Stimulated activated effector memory CD8-positive, alpha-beta T cell treated with anti-CD3 and anti-CD28 coated beads, Interleukin-12 subunit alpha, Interleukin-12 subunit beta, amount 100 ng/mL, for 72 hours (primary cell): ENCODE measurements around the gene GRM7.

Source experiments
- ATAC-seq: fragments of 150-1000 bp; cut with Tn5 transposase; 2 replicates; pipeline ENCODE4 v1.10.0; 2021
- DNase-seq, 2 donors: peaks; one replicate each; pipeline ENCODE4 v3.0.0; 2021 to 2022; ENCODE audit warnings: low spot score in 2 of 2
- H3K27ac Mint-ChIP-seq: one replicate; pipeline ENCODE4 v1.8.0; 2022; ENCODE audit warnings: mild to moderate bottlenecking, mixed read lengths
- H3K36me3 Mint-ChIP-seq: one replicate; pipeline ENCODE4 v1.8.0; 2022; ENCODE audit warnings: mild to moderate bottlenecking, mixed read lengths
- H3K4me1 Mint-ChIP-seq: one replicate; pipeline ENCODE4 v1.8.0; 2022; ENCODE audit warnings: mixed read lengths
- H3K4me3 Mint-ChIP-seq: one replicate; pipeline ENCODE4 v1.8.0; 2022; ENCODE audit warnings: mild to moderate bottlenecking, mixed read lengths
- H3K9me3 Mint-ChIP-seq: one replicate; pipeline ENCODE4 v1.8.0; 2022; ENCODE audit warnings: mixed read lengths

GRM7 gene

GRCh38 chr3:7720649-7721297 is 859.9 kb downstream of the GRM7 start:
- ATAC-seq (no peak), DNase-seq (no peak)
- Mint-ChIP-seq H3K4me3 (no peak overlapping the region), H3K4me1 (no peaks in the 10 kb centered on the region), H3K36me3 (no peaks in the 10 kb centered on the region), H3K27ac (no peak overlapping the region), H3K9me3 (no peaks in the 10 kb centered on the region)

GRCh38 chr3:7721869-7722268 is 861.0 kb downstream of the GRM7 start:
- Mint-ChIP-seq H3K4me3 (no peak overlapping the region), H3K4me1 (no peaks in the 10 kb centered on the region)

GRCh38 chr3:7728566-7729519 is 867.9 kb downstream of the GRM7 start:
- Mint-ChIP-seq H3K9me3 (no peaks in the 10 kb centered on the region), H3K4me3 (no peak overlapping the region), H3K4me1 (no peaks in the 10 kb centered on the region), H3K27ac (no peak overlapping the region), H3K36me3 (no peaks in the 10 kb centered on the region)
- no peak for ATAC-seq
- DNase-seq = no peak

More at GRCh38 chr3:7721869-7722268, 861.0 kb downstream of the GRM7 start:
- Mint-ChIP-seq H3K27ac (no peak overlapping the region), H3K36me3 (no peaks in the 10 kb centered on the region), H3K9me3 (no peaks in the 10 kb centered on the region)
- ATAC-seq = no peak
- DNase-seq = no peak

GRCh38 chr3:7733933-7734332 is 873.0 kb downstream of the GRM7 start:
- H3K27ac Mint-ChIP-seq = no peak overlapping the region
- H3K4me1 Mint-ChIP-seq = no peaks in the 10 kb centered on the region
- ATAC-seq (no peak), DNase-seq (no peak)
- no peak overlapping the region for H3K4me3 Mint-ChIP-seq
- no peaks in the 10 kb centered on the region for H3K36me3 Mint-ChIP-seq
- H3K9me3 Mint-ChIP-seq = no peaks in the 10 kb centered on the region

- no peak overlapping the region for H3K27ac Mint-ChIP-seq
- H3K36me3 Mint-ChIP-seq = no peaks in the 10 kb centered on the region
- no peak overlapping the region for H3K4me3 Mint-ChIP-seq
Measured at GRCh38 chr3:7734456-7734855, 873.5 kb downstream of the GRM7 start.

GRCh38 chr3:7737263-7737662 is 876.3 kb downstream of the GRM7 start:
- no peak for ATAC-seq
- no peak overlapping the region for H3K27ac Mint-ChIP-seq
- no peak for DNase-seq
- no peak overlapping the region for H3K4me3 Mint-ChIP-seq
- H3K4me1 Mint-ChIP-seq = no peaks in the 10 kb centered on the region
- H3K9me3 Mint-ChIP-seq = no peaks in the 10 kb centered on the region
- H3K36me3 Mint-ChIP-seq = no peaks in the 10 kb centered on the region

More at GRCh38 chr3:7734456-7734855, 873.5 kb downstream of the GRM7 start:
- H3K4me1 Mint-ChIP-seq = no peaks in the 10 kb centered on the region
- ATAC-seq (no peak), DNase-seq (no peak)
- no peaks in the 10 kb centered on the region for H3K9me3 Mint-ChIP-seq

- no peaks in the 10 kb centered on the region for H3K4me1 Mint-ChIP-seq
- H3K9me3 Mint-ChIP-seq = peaks cover 5% of the 10 kb centered on the region
- no peak for DNase-seq
- H3K4me3 Mint-ChIP-seq = no peak overlapping the region
- no peaks in the 10 kb centered on the region for H3K36me3 Mint-ChIP-seq
- no peak overlapping the region for H3K27ac Mint-ChIP-seq
- no peak for ATAC-seq
Measured at GRCh38 chr3:7739754-7740153, 878.8 kb downstream of the GRM7 start.

GRCh38 chr3:7740458-7740857 is 879.5 kb downstream of the GRM7 start:
- Mint-ChIP-seq H3K4me3 (no peak overlapping the region), H3K27ac (no peak overlapping the region), H3K36me3 (no peaks in the 10 kb centered on the region), H3K9me3 (peaks cover 5% of the 10 kb centered on the region), H3K4me1 (no peaks in the 10 kb centered on the region)
- DNase-seq = no peak
- no peak for ATAC-seq

GRCh38 chr3:7744850-7745249 is 883.9 kb downstream of the GRM7 start:
- H3K4me1 Mint-ChIP-seq = no peaks in the 10 kb centered on the region
- H3K27ac Mint-ChIP-seq = no peak overlapping the region
- H3K9me3 Mint-ChIP-seq = peaks cover 5% of the 10 kb centered on the region
- H3K36me3 Mint-ChIP-seq = no peaks in the 10 kb centered on the region
- no peak for DNase-seq
- ATAC-seq = no peak
- no peak overlapping the region for H3K4me3 Mint-ChIP-seq

- Mint-ChIP-seq H3K27ac (no peak overlapping the region), H3K36me3 (no peaks in the 10 kb centered on the region), H3K9me3 (peaks cover 5% of the 10 kb centered on the region), H3K4me3 (no peak overlapping the region), H3K4me1 (no peaks in the 10 kb centered on the region)
- ATAC-seq (no peak), DNase-seq (no peak)
Measured at GRCh38 chr3:7745711-7746110, 884.8 kb downstream of the GRM7 start.

GRCh38 chr3:7749931-7750695 is 889.2 kb downstream of the GRM7 start:
- no peak overlapping the region for H3K27ac Mint-ChIP-seq
- no peaks in the 10 kb centered on the region for H3K4me1 Mint-ChIP-seq
- H3K9me3 Mint-ChIP-seq = no peaks in the 10 kb centered on the region
- H3K4me3 Mint-ChIP-seq = no peak overlapping the region
- DNase-seq (no peak), ATAC-seq (no peak)
- no peaks in the 10 kb centered on the region for H3K36me3 Mint-ChIP-seq

- Mint-ChIP-seq H3K4me1 (no peaks in the 10 kb centered on the region), H3K9me3 (no peaks in the 10 kb centered on the region), H3K4me3 (no peak overlapping the region), H3K36me3 (no peaks in the 10 kb centered on the region), H3K27ac (no peak overlapping the region)
- no peak for DNase-seq
- no peak for ATAC-seq
Measured at GRCh38 chr3:7752005-7752404, 891.1 kb downstream of the GRM7 start.

GRCh38 chr3:7754653-7755441 is 893.9 kb downstream of the GRM7 start:
- no peaks in the 10 kb centered on the region for H3K4me1 Mint-ChIP-seq

GRCh38 chr3:7759630-7760029 is 898.7 kb downstream of the GRM7 start:
- no peak for DNase-seq
- no peak overlapping the region for H3K4me3 Mint-ChIP-seq
- H3K9me3 Mint-ChIP-seq = peaks cover 5% of the 10 kb centered on the region
- no peaks in the 10 kb centered on the region for H3K4me1 Mint-ChIP-seq
- H3K27ac Mint-ChIP-seq = no peak overlapping the region
- no peak for ATAC-seq
- no peaks in the 10 kb centered on the region for H3K36me3 Mint-ChIP-seq

More at GRCh38 chr3:7754653-7755441, 893.9 kb downstream of the GRM7 start:
- no peak for DNase-seq
- H3K36me3 Mint-ChIP-seq = no peaks in the 10 kb centered on the region
- no peak for ATAC-seq
- H3K27ac Mint-ChIP-seq = no peak overlapping the region
- H3K9me3 Mint-ChIP-seq = peaks cover 5% of the 10 kb centered on the region
- H3K4me3 Mint-ChIP-seq = no peak overlapping the region

GRCh38 chr3:7760718-7761117 is 899.8 kb downstream of the GRM7 start:
- H3K4me1 Mint-ChIP-seq = no peaks in the 10 kb centered on the region

More at GRCh38 chr3:7760718-7761117, 899.8 kb downstream of the GRM7 start:
- Mint-ChIP-seq H3K27ac (no peak overlapping the region), H3K9me3 (peaks cover 5% of the 10 kb centered on the region), H3K36me3 (no peaks in the 10 kb centered on the region), H3K4me3 (no peak overlapping the region)
- ATAC-seq (peak; percentile 19), DNase-seq (no peak)
